Measurements from ENCODE around the gene CBR1.

Gene CBR1

DNA sequence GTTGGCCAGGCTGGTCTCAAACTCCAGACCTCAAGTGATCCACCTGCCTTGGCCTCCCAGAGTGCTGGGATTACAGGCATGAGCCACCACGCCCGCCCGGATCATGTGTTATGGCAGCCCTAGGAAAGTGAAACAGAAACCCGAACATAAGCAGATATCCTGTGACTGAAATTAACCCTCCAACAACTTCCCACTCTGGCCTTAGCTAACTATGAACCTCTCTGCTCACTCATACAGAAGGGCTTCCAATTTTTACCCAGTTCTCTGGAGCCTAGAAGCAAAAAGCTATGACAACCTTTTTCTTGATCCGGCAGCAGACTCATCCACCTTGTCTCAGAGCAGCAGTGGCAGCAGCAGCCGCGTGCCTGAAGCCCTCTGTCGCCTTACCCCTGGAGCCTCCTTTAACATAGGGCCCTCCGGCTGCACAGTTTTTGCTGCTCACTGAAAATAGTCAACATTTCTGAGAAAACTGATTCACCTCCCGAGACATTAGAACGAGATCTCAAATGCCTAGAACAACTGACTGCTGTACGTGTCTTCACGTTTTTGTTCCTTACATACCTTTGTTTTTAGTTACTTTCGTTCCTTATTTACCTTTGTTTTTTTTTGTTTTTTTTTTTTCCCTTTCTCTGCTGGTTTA is 9.3 kb downstream of the CBR1 start:
- Histone ChIP-seq H3K4me3 (ENCODE audit: low read length) (no peak overlapping the region), H4K20me1 (ENCODE audit: control insufficient read depth, insufficient read depth, low read depth, low read length) (no peaks in the 10 kb centered on the region), H3K4me1 (ENCODE audit: control insufficient read depth, low read length) (no peaks in the 10 kb centered on the region), H3K36me3 (ENCODE audit: control insufficient read depth, low read length) (no peaks in the 10 kb centered on the region), H3K9me3 (ENCODE audit: control insufficient read depth, insufficient read depth, low read length) (no peaks in the 10 kb centered on the region), H3K9me2 (replicated peaks; ENCODE audit: control insufficient read depth, low read length) (no peaks in the 10 kb centered on the region), H3K4me2 (ENCODE audit: low read length) (no peak overlapping the region), H3K79me2 (ENCODE audit: control insufficient read depth, low read length) (no peaks in the 10 kb centered on the region), H3K27me3 (ENCODE audit: control insufficient read depth, low read length) (peaks cover 17% of the 10 kb centered on the region), H3K27ac (ENCODE audit: low read depth, low read length) (no peak overlapping the region), H3F3A (ENCODE audit: control insufficient read depth, insufficient read depth) (no peaks in the 10 kb centered on the region)
- TF ChIP-seq, protein P1, sequence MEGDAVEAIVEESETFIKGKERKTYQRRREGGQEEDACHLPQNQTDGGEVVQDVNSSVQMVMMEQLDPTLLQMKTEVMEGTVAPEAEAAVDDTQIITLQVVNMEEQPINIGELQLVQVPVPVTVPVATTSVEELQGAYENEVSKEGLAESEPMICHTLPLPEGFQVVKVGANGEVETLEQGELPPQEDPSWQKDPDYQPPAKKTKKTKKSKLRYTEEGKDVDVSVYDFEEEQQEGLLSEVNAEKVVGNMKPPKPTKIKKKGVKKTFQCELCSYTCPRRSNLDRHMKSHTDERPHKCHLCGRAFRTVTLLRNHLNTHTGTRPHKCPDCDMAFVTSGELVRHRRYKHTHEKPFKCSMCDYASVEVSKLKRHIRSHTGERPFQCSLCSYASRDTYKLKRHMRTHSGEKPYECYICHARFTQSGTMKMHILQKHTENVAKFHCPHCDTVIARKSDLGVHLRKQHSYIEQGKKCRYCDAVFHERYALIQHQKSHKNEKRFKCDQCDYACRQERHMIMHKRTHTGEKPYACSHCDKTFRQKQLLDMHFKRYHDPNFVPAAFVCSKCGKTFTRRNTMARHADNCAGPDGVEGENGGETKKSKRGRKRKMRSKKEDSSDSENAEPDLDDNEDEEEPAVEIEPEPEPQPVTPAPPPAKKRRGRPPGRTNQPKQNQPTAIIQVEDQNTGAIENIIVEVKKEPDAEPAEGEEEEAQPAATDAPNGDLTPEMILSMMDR (IDR thresholded peaks at IDR 0.05; ENCODE audit: low read depth, low read length, poor library complexity, severe bottlenecking): no peak
- no peak for TF ChIP-seq EZH2phosphoT487 (IDR thresholded peaks at IDR 0.05; ENCODE audit: borderline replicate concordance, low read length)

DNA sequence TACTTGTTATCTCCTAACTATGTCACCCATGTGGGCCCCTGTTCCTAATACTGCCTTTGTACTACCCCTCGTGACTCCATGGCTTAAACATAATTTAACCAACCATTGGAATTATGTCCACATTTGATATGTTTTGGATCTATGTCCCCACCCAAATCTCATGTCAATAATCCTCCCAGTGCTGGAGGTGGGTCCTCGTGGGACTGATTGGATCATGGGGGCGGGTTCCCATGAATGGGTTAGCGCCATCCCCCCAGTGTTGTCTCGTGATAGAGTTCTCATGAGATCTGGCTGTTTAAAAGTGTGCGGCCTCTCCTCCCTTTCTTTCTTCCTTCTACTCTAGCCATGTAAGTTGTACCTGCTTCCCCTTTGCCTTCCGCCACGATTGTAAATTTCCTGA is 9.8 kb downstream of the CBR1 start:
- H3K36me3 ChIP-seq (ENCODE audit: control insufficient read depth, low read length): no peaks in the 10 kb centered on the region
- H3K4me3 ChIP-seq (ENCODE audit: low read length): no peak overlapping the region
- no peak overlapping the region for H3K27ac ChIP-seq (ENCODE audit: low read depth, low read length)
- no peaks in the 10 kb centered on the region for H3K79me2 ChIP-seq (ENCODE audit: control insufficient read depth, low read length)
- H3K4me1 ChIP-seq (ENCODE audit: control insufficient read depth, low read length): no peaks in the 10 kb centered on the region
- H3K4me2 ChIP-seq (ENCODE audit: low read length): no peak overlapping the region
- TF ChIP-seq EZH2phosphoT487 (IDR thresholded peaks at IDR 0.05; ENCODE audit: borderline replicate concordance, low read length): no peak
- TF ChIP-seq, protein P1 (IDR thresholded peaks at IDR 0.05; ENCODE audit: low read depth, low read length, poor library complexity, severe bottlenecking): no peak
- H3F3A ChIP-seq (ENCODE audit: control insufficient read depth, insufficient read depth): no peaks in the 10 kb centered on the region
- H3K9me3 ChIP-seq (ENCODE audit: control insufficient read depth, insufficient read depth, low read length): no peaks in the 10 kb centered on the region
- H3K27me3 ChIP-seq (ENCODE audit: control insufficient read depth, low read length): peaks cover 15% of the 10 kb centered on the region
- no peaks in the 10 kb centered on the region for H3K9me2 ChIP-seq (replicated peaks; ENCODE audit: control insufficient read depth, low read length)
- no peaks in the 10 kb centered on the region for H4K20me1 ChIP-seq (ENCODE audit: control insufficient read depth, insufficient read depth, low read depth, low read length)

DNA sequence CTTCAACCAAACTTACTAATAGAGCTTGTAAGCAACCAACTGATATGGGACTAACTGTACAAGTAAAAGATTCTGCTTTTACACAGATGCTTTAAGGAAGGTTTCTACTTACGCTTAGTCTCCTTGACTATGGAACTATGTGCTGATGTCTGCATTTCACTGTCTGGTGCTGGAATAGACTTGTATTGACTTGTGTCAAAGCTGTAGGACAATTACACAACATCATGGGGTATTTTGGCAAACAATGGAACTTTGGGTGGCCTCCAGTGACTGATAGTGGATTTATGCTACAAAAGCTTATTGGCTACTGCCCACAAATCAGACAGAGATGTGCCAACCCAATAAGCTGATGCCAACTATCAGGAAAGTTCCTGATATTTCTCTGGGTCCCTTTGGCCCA is 10.6 kb downstream of the CBR1 start:
- no peaks in the 10 kb centered on the region for H3K9me3 ChIP-seq (ENCODE audit: control insufficient read depth, insufficient read depth, low read length)
- no peak for TF ChIP-seq EZH2phosphoT487 (IDR thresholded peaks at IDR 0.05; ENCODE audit: borderline replicate concordance, low read length)
- TF ChIP-seq, protein P1 (IDR thresholded peaks at IDR 0.05; ENCODE audit: low read depth, low read length, poor library complexity, severe bottlenecking): no peak
- no peaks in the 10 kb centered on the region for H3K9me2 ChIP-seq (replicated peaks; ENCODE audit: control insufficient read depth, low read length)
- no peaks in the 10 kb centered on the region for H4K20me1 ChIP-seq (ENCODE audit: control insufficient read depth, insufficient read depth, low read depth, low read length)
- H3K4me3 ChIP-seq (ENCODE audit: low read length): no peak overlapping the region
- no peak overlapping the region for H3K27ac ChIP-seq (ENCODE audit: low read depth, low read length)
- peaks cover 8% of the 10 kb centered on the region for H3K27me3 ChIP-seq (ENCODE audit: control insufficient read depth, low read length)
- no peak overlapping the region for H3K4me2 ChIP-seq (ENCODE audit: low read length)
- no peaks in the 10 kb centered on the region for H3F3A ChIP-seq (ENCODE audit: control insufficient read depth, insufficient read depth)
- H3K4me1 ChIP-seq (ENCODE audit: control insufficient read depth, low read length): no peaks in the 10 kb centered on the region
- H3K36me3 ChIP-seq (ENCODE audit: control insufficient read depth, low read length): no peaks in the 10 kb centered on the region
- H3K79me2 ChIP-seq (ENCODE audit: control insufficient read depth, low read length): no peaks in the 10 kb centered on the region
